HG02970 (cell line): ENCODE data around the gene APEH.

Experiments
- ATAC-seq: cut with Tn5 transposase; IDR thresholded peaks from one replicate; pipeline ENCODE4 v1.9.1; 2021; ENCODE audit warnings: mild to moderate bottlenecking, moderate library complexity, moderate number of reproducible peaks; ENCODE audit not compliant: unreplicated experiment, low FRiP score

Gene APEH

GRCh38 chr3:49673715-49674496 is at the start of gene APEH:
TSS of gene APEH (plus strand) at chr3:49674351. CDS start at chr3:49674402, 51 bp downstream.
- peak; percentile 73 for ATAC-seq

GRCh38 chr3:49625071-49625470 is 49.1 kb upstream of the APEH start:
- no peak for ATAC-seq

GRCh38 chr3:49626101-49626581 is 48.0 kb upstream of the APEH start:
- no peak for ATAC-seq

- no peak for ATAC-seq
Measured at GRCh38 chr3:49626796-49627195, 47.4 kb upstream of the APEH start.

GRCh38 chr3:49627634-49628033 is 46.5 kb upstream of the APEH start:
- ATAC-seq: no peak

GRCh38 chr3:49628249-49628648 is 45.9 kb upstream of the APEH start:
- ATAC-seq: no peak

GRCh38 chr3:49629451-49629850 is 44.7 kb upstream of the APEH start:
- no peak for ATAC-seq

- no peak for ATAC-seq
Measured at GRCh38 chr3:49629866-49630265, 44.3 kb upstream of the APEH start.

- no peak for ATAC-seq
Measured at GRCh38 chr3:49630784-49631183, 43.4 kb upstream of the APEH start.

- no peak for ATAC-seq
Measured at GRCh38 chr3:49634736-49635135, 39.4 kb upstream of the APEH start.

- no peak for ATAC-seq
Measured at GRCh38 chr3:49636883-49637609, 37.1 kb upstream of the APEH start.

GRCh38 chr3:49638445-49638844 is 35.7 kb upstream of the APEH start:
- no peak for ATAC-seq

- no peak for ATAC-seq
Measured at GRCh38 chr3:49639551-49639950, 34.6 kb upstream of the APEH start.

- no peak for ATAC-seq
Measured at GRCh38 chr3:49641292-49641691, 32.9 kb upstream of the APEH start.

- ATAC-seq: no peak
Measured at GRCh38 chr3:49641921-49642707, 32.0 kb upstream of the APEH start.

GRCh38 chr3:49642708-49643145 is 31.4 kb upstream of the APEH start:
- no peak for ATAC-seq

GRCh38 chr3:49644684-49645083 is 29.5 kb upstream of the APEH start:
- no peak for ATAC-seq

- no peak for ATAC-seq
Measured at GRCh38 chr3:49646236-49646635, 27.9 kb upstream of the APEH start.

- ATAC-seq: no peak
Measured at GRCh38 chr3:49647741-49648140, 26.4 kb upstream of the APEH start.

GRCh38 chr3:49648354-49649019 is 25.7 kb upstream of the APEH start:
- no peak for ATAC-seq
